NCI-H2107 treated with DMSO at 0.1 percent for 48 hours (cell line): ENCODE data around the gene KRT78.

Source experiments
- DNase-seq: peaks from one replicate; lab custom pipeline; 2025; ENCODE audit not compliant: unreplicated experiment; lab: John Stamatoyannopoulos, UW

The KRT78 gene

GRCh38 chr12:52839436-52840105 is 9.2 kb downstream of the KRT78 start:
- no peak for DNase-seq

GRCh38 chr12:52838609-52839435 is 10.0 kb downstream of the KRT78 start:
- DNase-seq: peak; percentile 51

- no peak for DNase-seq
Observed at GRCh38 chr12:52837781-52838608, 10.8 kb downstream of the KRT78 start.

GRCh38 chr12:52837413-52837741 is 11.4 kb downstream of the KRT78 start:
- no peak for DNase-seq

GRCh38 chr12:52836491-52837412 is 12.0 kb downstream of the KRT78 start:
- DNase-seq: no peak

- DNase-seq: no peak
Observed at GRCh38 chr12:52836042-52836466, 12.7 kb downstream of the KRT78 start.

GRCh38 chr12:52835271-52836041 is 13.3 kb downstream of the KRT78 start:
- no peak for DNase-seq

GRCh38 chr12:52834727-52835001 is 14.1 kb downstream of the KRT78 start:
- no peak for DNase-seq

- no peak for DNase-seq
Observed at GRCh38 chr12:52833922-52834726, 14.7 kb downstream of the KRT78 start, which contains the start of gene KRT79. TSS of gene KRT79 (minus strand) at chr12:52834311. CDS start at chr12:52834260, 51 bp downstream.

- no peak for DNase-seq
Observed at GRCh38 chr12:52832985-52833905, 15.5 kb downstream of the KRT78 start.

- no peak for DNase-seq
Observed at GRCh38 chr12:52832451-52832850, 16.3 kb downstream of the KRT78 start.

- DNase-seq: no peak
Observed at GRCh38 chr12:52831251-52831650, 17.5 kb downstream of the KRT78 start.

- no peak for DNase-seq
Observed at GRCh38 chr12:52829986-52830770, 18.6 kb downstream of the KRT78 start.

- no peak for DNase-seq
Observed at GRCh38 chr12:52828591-52829021, 20.2 kb downstream of the KRT78 start.

- DNase-seq: no peak
Observed at GRCh38 chr12:52828156-52828555, 20.6 kb downstream of the KRT78 start.

- no peak for DNase-seq
Observed at GRCh38 chr12:52827499-52828090, 21.2 kb downstream of the KRT78 start.
